Measurements from ENCODE around the gene RAB27B.

Gene RAB27B

GRCh38 chr18:54878659-54879358, 50.5 kb downstream of the RAB27B start:
- TF ChIP-seq ZFX (IDR thresholded peaks at IDR 0.05): no peak
- TF ChIP-seq, protein P1, sequence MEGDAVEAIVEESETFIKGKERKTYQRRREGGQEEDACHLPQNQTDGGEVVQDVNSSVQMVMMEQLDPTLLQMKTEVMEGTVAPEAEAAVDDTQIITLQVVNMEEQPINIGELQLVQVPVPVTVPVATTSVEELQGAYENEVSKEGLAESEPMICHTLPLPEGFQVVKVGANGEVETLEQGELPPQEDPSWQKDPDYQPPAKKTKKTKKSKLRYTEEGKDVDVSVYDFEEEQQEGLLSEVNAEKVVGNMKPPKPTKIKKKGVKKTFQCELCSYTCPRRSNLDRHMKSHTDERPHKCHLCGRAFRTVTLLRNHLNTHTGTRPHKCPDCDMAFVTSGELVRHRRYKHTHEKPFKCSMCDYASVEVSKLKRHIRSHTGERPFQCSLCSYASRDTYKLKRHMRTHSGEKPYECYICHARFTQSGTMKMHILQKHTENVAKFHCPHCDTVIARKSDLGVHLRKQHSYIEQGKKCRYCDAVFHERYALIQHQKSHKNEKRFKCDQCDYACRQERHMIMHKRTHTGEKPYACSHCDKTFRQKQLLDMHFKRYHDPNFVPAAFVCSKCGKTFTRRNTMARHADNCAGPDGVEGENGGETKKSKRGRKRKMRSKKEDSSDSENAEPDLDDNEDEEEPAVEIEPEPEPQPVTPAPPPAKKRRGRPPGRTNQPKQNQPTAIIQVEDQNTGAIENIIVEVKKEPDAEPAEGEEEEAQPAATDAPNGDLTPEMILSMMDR (conservative IDR thresholded peaks at IDR 0.05): no peak
- H3K27ac ChIP-seq: no peak overlapping the region

- no peak overlapping the region for H3K27ac ChIP-seq
- TF ChIP-seq, protein P1 (conservative IDR thresholded peaks at IDR 0.05): no peak
- TF ChIP-seq ZFX (IDR thresholded peaks at IDR 0.05): no peak
Measured at GRCh38 chr18:54879691-54880090, 51.4 kb downstream of the RAB27B start.

GRCh38 chr18:54880395-54881105, 52.3 kb downstream of the RAB27B start:
- TF ChIP-seq, protein P1 (conservative IDR thresholded peaks at IDR 0.05): no peak
- no peak for TF ChIP-seq ZFX (IDR thresholded peaks at IDR 0.05)
- H3K27ac ChIP-seq: no peak overlapping the region

- H3K27ac ChIP-seq: no peak overlapping the region
- TF ChIP-seq, protein P1 (conservative IDR thresholded peaks at IDR 0.05): no peak
- no peak for TF ChIP-seq ZFX (IDR thresholded peaks at IDR 0.05)
Measured at GRCh38 chr18:54881229-54881768, 53.0 kb downstream of the RAB27B start.

DNA sequence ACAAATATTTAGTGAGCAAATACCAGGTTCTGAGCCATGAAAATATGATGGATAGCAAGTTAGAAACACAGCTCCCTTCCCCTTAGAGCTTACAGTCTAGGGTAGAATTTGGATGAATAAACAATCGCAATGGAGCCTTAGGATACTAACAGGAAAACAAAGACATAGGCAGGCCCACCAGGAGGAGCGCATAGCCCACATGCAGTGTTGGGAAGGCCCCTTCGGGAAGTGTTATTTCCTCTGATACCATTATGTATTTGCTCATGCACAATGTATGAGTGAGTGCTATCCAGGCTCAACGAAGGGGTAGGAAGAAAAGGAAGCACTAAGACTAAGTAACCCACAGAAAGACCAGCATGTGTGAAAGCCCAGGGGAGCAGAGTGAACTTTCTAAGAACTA, 54.0 kb downstream of the RAB27B start:
- no peak for TF ChIP-seq ZFX (IDR thresholded peaks at IDR 0.05)
- TF ChIP-seq, protein P1 (conservative IDR thresholded peaks at IDR 0.05): no peak
- H3K27ac ChIP-seq: no peak overlapping the region

- TF ChIP-seq ZFX (IDR thresholded peaks at IDR 0.05): no peak
- TF ChIP-seq, protein P1 (conservative IDR thresholded peaks at IDR 0.05): no peak
- no peak overlapping the region for H3K27ac ChIP-seq
Measured at GRCh38 chr18:54883816-54884604, 55.7 kb downstream of the RAB27B start.

Data from C4-2B (cell line).